Neural progenitor cell (in vitro differentiated cells): Measurements from ENCODE around the gene ZMIZ1. TPM values are rescaled to one million over a fixed set of nuclear protein-coding genes. Genes with fewer than 3 reads are reported as not detected.

Source experiments
- DNase-seq: peaks from one replicate; pipeline ENCODE4 v3.0.0-alpha.2; 2016; ENCODE audit warnings: low spot score
- H2AFZ ChIP-seq: fragments of 200-600 bp; sonication (generic); replicated peaks from 2 replicates; pipeline ENCODE4 v1.6.1; 2016; ENCODE audit warnings: antibody characterized with exemption
- H3F3A ChIP-seq: fragments of 200-600 bp; sonication (generic); 2 replicates; pipeline ENCODE4 v1.6.1; 2016; ENCODE audit warnings: antibody characterized with exemption, low read depth
- H3K27ac ChIP-seq: fragments of 200-600 bp; sonication (generic); 2 replicates; pipeline ENCODE4 v1.5.1; 2016; ENCODE audit warnings: mild to moderate bottlenecking
- H3K27me3 ChIP-seq: fragments of 200-600 bp; sonication (generic); 2 replicates; pipeline ENCODE4 v1.6.1; 2016; ENCODE audit warnings: mild to moderate bottlenecking, moderate library complexity
- H3K36me3 ChIP-seq: fragments of 200-600 bp; sonication (generic); 2 replicates; pipeline ENCODE4 v1.5.1; 2016
- H3K4me1 ChIP-seq: fragments of 200-600 bp; sonication (generic); 2 replicates; pipeline ENCODE4 v1.6.1; 2016; ENCODE audit warnings: mixed run types
- H3K4me2 ChIP-seq: fragments of 200-600 bp; sonication (generic); 2 replicates; pipeline ENCODE4 v1.6.1; 2016
- H3K4me3 ChIP-seq: fragments of 200-600 bp; sonication (generic); 2 replicates; pipeline ENCODE4 v1.5.1; 2016
- H3K79me2 ChIP-seq: fragments of 200-600 bp; sonication (generic); 2 replicates; pipeline ENCODE4 v1.6.1; 2016; ENCODE audit warnings: low read depth
- H3K9ac ChIP-seq: fragments of 200-600 bp; sonication (generic); 2 replicates; pipeline ENCODE4 v1.6.1; 2016
- H3K9me3 ChIP-seq: fragments of 200-600 bp; sonication (generic); 2 replicates; pipeline ENCODE4 v1.5.1; 2016; ENCODE audit warnings: low read depth
- H4K20me1 ChIP-seq: fragments of 200-600 bp; sonication (generic); 2 replicates; pipeline ENCODE4 v1.6.1; 2016; ENCODE audit warnings: low read depth
- H3K27ac Mint-ChIP-seq: 3 replicates; pipeline ENCODE4 v1.8.0; 2021; ENCODE audit warnings: mixed read lengths
- H3K27me3 Mint-ChIP-seq: 2 replicates; pipeline ENCODE4 v1.8.0; 2022; ENCODE audit warnings: low read depth, mild to moderate bottlenecking, inconsistent platforms, moderate library complexity, mixed read lengths; ENCODE audit not compliant: insufficient read depth
- H3K36me3 Mint-ChIP-seq: 3 replicates; pipeline ENCODE4 v1.8.0; 2021; ENCODE audit warnings: mixed read lengths
- H3K4me1 Mint-ChIP-seq: 3 replicates; pipeline ENCODE4 v1.8.0; 2021; ENCODE audit warnings: mixed read lengths
- H3K4me3 Mint-ChIP-seq: 3 replicates; pipeline ENCODE4 v1.8.0; 2021; ENCODE audit warnings: mild to moderate bottlenecking, moderate library complexity, mixed read lengths
- H3K9me3 Mint-ChIP-seq: 3 replicates; pipeline ENCODE4 v1.8.0; 2020; ENCODE audit warnings: mixed read lengths
- EZH2 ChIP-seq: fragments of 200-600 bp; sonication (generic); IDR thresholded peaks from 2 replicates; pipeline ENCODE4 v1.6.1; 2017; ENCODE audit warnings: antibody characterized with exemption, mild to moderate bottlenecking, moderate library complexity
- EZH2phosphoT487 ChIP-seq: fragments of 200-600 bp; sonication (generic); IDR thresholded peaks from 2 replicates; pipeline ENCODE4 v1.6.1; 2017; ENCODE audit warnings: antibody characterized with exemption
- total RNA-seq: library from RNA; depleted of rRNA; stranded (reverse); fragments of >200 nt; gene quantifications from 2 replicates; pipeline ENCODE4 v1.2.3, GENCODE V29; 2015; ENCODE audit warnings: low replicate concordance
- TF ChIP-seq, protein P1 (sequence below): fragments of 200-600 bp; sonication (generic); IDR thresholded peaks from 2 replicates; pipeline ENCODE4 v1.5.1; 2017; ENCODE audit warnings: antibody characterized with exemption, mild to moderate bottlenecking

Gene ZMIZ1
- total RNA-seq, 1 donor from 2014 or later: 5.8 TPM

- Histone ChIP-seq H4K20me1 (peaks cover 96% of the 10 kb centered on the region), H3F3A (no peaks in the 10 kb centered on the region), H3K4me3 (no peak overlapping the region), H3K4me1 (peaks cover 5% of the 10 kb centered on the region), H3K27me3 (no peaks in the 10 kb centered on the region), H3K27ac (no peak overlapping the region), H3K79me2 (peaks cover 74% of the 10 kb centered on the region), H3K9ac (no peak overlapping the region), H3K9me3 (no peaks in the 10 kb centered on the region), H3K4me2 (no peak overlapping the region), H2AFZ (no peak overlapping the region), H3K36me3 (no peaks in the 10 kb centered on the region)
- peaks cover 58% of the 10 kb centered on the region for H3K4me1 Mint-ChIP-seq
- peaks cover 5% of the 10 kb centered on the region for H3K36me3 Mint-ChIP-seq
- H3K27ac Mint-ChIP-seq: peak overlapping the region; percentile 76
- peaks cover 3% of the 10 kb centered on the region for H3K27me3 Mint-ChIP-seq
- no peak overlapping the region for H3K4me3 Mint-ChIP-seq
- DNase-seq: no peak
- H3K9me3 Mint-ChIP-seq: no peaks in the 10 kb centered on the region
- TF ChIP-seq EZH2: no peak
- TF ChIP-seq EZH2phosphoT487: no peak
- TF ChIP-seq, protein P1, sequence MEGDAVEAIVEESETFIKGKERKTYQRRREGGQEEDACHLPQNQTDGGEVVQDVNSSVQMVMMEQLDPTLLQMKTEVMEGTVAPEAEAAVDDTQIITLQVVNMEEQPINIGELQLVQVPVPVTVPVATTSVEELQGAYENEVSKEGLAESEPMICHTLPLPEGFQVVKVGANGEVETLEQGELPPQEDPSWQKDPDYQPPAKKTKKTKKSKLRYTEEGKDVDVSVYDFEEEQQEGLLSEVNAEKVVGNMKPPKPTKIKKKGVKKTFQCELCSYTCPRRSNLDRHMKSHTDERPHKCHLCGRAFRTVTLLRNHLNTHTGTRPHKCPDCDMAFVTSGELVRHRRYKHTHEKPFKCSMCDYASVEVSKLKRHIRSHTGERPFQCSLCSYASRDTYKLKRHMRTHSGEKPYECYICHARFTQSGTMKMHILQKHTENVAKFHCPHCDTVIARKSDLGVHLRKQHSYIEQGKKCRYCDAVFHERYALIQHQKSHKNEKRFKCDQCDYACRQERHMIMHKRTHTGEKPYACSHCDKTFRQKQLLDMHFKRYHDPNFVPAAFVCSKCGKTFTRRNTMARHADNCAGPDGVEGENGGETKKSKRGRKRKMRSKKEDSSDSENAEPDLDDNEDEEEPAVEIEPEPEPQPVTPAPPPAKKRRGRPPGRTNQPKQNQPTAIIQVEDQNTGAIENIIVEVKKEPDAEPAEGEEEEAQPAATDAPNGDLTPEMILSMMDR: no peak
Measured at GRCh38 chr10:79097021-79097872, 28.5 kb downstream of the ZMIZ1 start.

DNA sequence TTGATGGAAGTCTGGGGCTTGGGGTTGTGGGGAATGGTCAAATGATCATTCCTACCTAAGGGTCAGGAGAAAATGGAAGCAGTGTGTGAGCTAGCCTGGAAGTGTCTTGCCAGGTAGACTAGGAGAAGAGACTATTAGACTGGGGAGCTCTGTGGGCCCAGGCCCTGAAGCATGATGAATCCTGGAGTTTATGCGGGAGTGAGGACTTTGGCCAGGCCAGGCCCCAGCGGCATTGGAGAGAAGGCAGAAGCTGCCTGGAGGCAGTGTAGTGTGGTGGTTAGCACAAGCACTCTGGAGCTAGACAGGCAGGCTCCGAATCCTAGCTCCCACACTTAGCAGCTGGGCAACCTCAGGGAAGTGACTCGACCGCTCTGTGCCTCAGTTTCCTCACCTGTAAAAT, 29.3 kb downstream of the ZMIZ1 start:
- Mint-ChIP-seq H3K9me3 (no peaks in the 10 kb centered on the region), H3K4me1 (peaks cover 62% of the 10 kb centered on the region), H3K4me3 (no peak overlapping the region), H3K36me3 (peaks cover 5% of the 10 kb centered on the region), H3K27me3 (peaks cover 3% of the 10 kb centered on the region), H3K27ac (peak overlapping the region; percentile 76)
- no peak for DNase-seq
- H3K4me2 ChIP-seq: no peak overlapping the region
- no peak overlapping the region for H3K4me3 ChIP-seq
- H4K20me1 ChIP-seq: peaks cover 97% of the 10 kb centered on the region
- no peaks in the 10 kb centered on the region for H3K36me3 ChIP-seq
- no peaks in the 10 kb centered on the region for H3K27me3 ChIP-seq
- H3K27ac ChIP-seq: no peak overlapping the region
- H3K4me1 ChIP-seq: peaks cover 7% of the 10 kb centered on the region
- H3K79me2 ChIP-seq: peaks cover 75% of the 10 kb centered on the region
- no peak overlapping the region for H3K9ac ChIP-seq
- no peaks in the 10 kb centered on the region for H3K9me3 ChIP-seq
- TF ChIP-seq, protein P1: no peak
- TF ChIP-seq EZH2phosphoT487 (no peak), EZH2 (no peak)
- H3F3A ChIP-seq: no peaks in the 10 kb centered on the region
- H2AFZ ChIP-seq: no peak overlapping the region

DNA sequence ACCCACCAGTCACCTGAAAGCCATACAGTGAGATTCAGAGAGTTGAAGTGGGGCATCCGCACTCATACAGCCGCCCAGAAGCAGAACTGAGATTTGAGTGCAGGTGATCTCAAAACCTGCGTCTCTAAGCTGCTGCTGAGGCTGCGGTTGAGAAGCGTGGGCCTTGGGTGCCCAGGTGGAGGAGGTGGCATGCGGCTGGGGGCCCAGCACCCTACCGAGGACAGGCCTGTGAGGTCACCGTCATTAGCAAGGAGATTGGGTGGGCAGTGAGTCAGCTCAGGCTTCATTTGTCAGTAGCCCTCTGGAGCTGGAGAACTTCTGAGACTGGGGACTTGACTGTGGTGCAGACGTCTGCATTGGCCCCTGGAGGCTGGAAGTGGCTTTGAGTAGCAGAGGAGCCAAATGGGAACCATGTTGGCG, 29.8 kb downstream of the ZMIZ1 start:
- Histone ChIP-seq H3K4me2 (no peak overlapping the region), H3K79me2 (peaks cover 74% of the 10 kb centered on the region), H4K20me1 (peaks cover 98% of the 10 kb centered on the region), H3F3A (no peaks in the 10 kb centered on the region), H3K36me3 (no peaks in the 10 kb centered on the region), H3K4me1 (peaks cover 7% of the 10 kb centered on the region), H3K27me3 (no peaks in the 10 kb centered on the region), H3K9ac (no peak overlapping the region), H3K27ac (no peak overlapping the region), H3K4me3 (no peak overlapping the region), H2AFZ (no peak overlapping the region), H3K9me3 (no peaks in the 10 kb centered on the region)
- no peak overlapping the region for H3K4me3 Mint-ChIP-seq
- H3K27ac Mint-ChIP-seq: no peak overlapping the region
- peaks cover 5% of the 10 kb centered on the region for H3K36me3 Mint-ChIP-seq
- TF ChIP-seq EZH2: no peak
- TF ChIP-seq, protein P1: no peak
- TF ChIP-seq EZH2phosphoT487: no peak
- H3K27me3 Mint-ChIP-seq: peaks cover 3% of the 10 kb centered on the region
- H3K4me1 Mint-ChIP-seq: peaks cover 61% of the 10 kb centered on the region
- H3K9me3 Mint-ChIP-seq: no peaks in the 10 kb centered on the region
- no peak for DNase-seq
